CD14-positive monocyte (primary cell): ENCODE results near the gene TIAM1. TPM values are rescaled to one million over a fixed set of nuclear protein-coding genes. Genes with fewer than 3 reads are reported as not detected.

Experiments
- DNase-seq, 3 donors: peaks; one replicate each; pipeline ENCODE4 v3.0.0-alpha.2; 2011 to 2022
- H2AFZ ChIP-seq: 2 replicates; pipeline ENCODE4 v1.6.0; 2012; ENCODE audit warnings: mild to moderate bottlenecking, low read depth, low read length, inconsistent platforms; ENCODE audit not compliant: insufficient read depth, poor library complexity, severe bottlenecking
- H3K27ac ChIP-seq, 2 donors: 1 replicate in 1 of 2; 2 replicates in 1 of 2; pipeline ENCODE4 v1.5.1; 2012 to 2013; ENCODE audit warnings: low read length in 2 of 2, control low read depth in 1 of 2, inconsistent platforms in 1 of 2, low read depth in 1 of 2, mild to moderate bottlenecking in 1 of 2
- H3K27me3 ChIP-seq, 2 donors: one replicate each; pipeline versions ENCODE4 v1.6.0 to v1.6.1; 2011 to 2013; ENCODE audit warnings: low read length in 2 of 2; ENCODE audit not compliant: control insufficient read depth in 2 of 2, insufficient read depth in 2 of 2
- H3K36me3 ChIP-seq, 2 donors: replicated peaks in 1 of 2; 1 replicate in 1 of 2; 2 replicates in 1 of 2; pipeline versions ENCODE4 v1.5.1 to v1.6.1; 2012 to 2013; ENCODE audit warnings: low read length in 2 of 2, control low read depth in 1 of 2, inconsistent platforms in 1 of 2, mild to moderate bottlenecking in 1 of 2; ENCODE audit not compliant: insufficient read depth in 2 of 2, control insufficient read depth in 1 of 2
- H3K4me1 ChIP-seq, 2 donors: 1 replicate in 1 of 2; 2 replicates in 1 of 2; pipeline versions ENCODE4 v1.5.1 to v1.6.1; 2012 to 2013; ENCODE audit warnings: low read length in 2 of 2, control low read depth in 1 of 2, inconsistent platforms in 1 of 2, mild to moderate bottlenecking in 1 of 2, moderate library complexity in 1 of 2; ENCODE audit not compliant: insufficient read depth in 2 of 2, control insufficient read depth in 1 of 2
- H3K4me2 ChIP-seq: replicated peaks from 2 replicates; pipeline ENCODE3; 2012; ENCODE audit warnings: low read length, moderate library complexity, mild to moderate bottlenecking; ENCODE audit not compliant: poor library complexity, severe bottlenecking; ENCODE audit errors: extremely low read depth
- H3K4me3 ChIP-seq, 3 experiments: fragments of 200-600 bp in 1 of 3; sonication (generic) in 1 of 3; replicated peaks in 1 of 3; 1 replicate in 2 of 3; 2 replicates in 1 of 3; pipeline ENCODE4 v1.5.1; 2011 to 2013; ENCODE audit warnings: low read length in 3 of 3, mild to moderate bottlenecking in 3 of 3, control low read depth in 2 of 3, low read depth in 2 of 3, inconsistent platforms in 1 of 3, moderate library complexity in 1 of 3
- H3K79me2 ChIP-seq: 2 replicates; pipeline ENCODE4 v1.6.0; 2012; ENCODE audit warnings: mild to moderate bottlenecking, control low read depth, inconsistent platforms, low read length, moderate library complexity; ENCODE audit not compliant: insufficient read depth
- H3K9ac ChIP-seq: 2 replicates; pipeline ENCODE4 v1.6.0; 2017; ENCODE audit warnings: low read length, mild to moderate bottlenecking; ENCODE audit not compliant: insufficient read depth, poor library complexity, severe bottlenecking
- H3K9me3 ChIP-seq, 2 donors: replicated peaks in 1 of 2; 1 replicate in 1 of 2; 2 replicates in 1 of 2; pipeline versions ENCODE4 v1.5.1 to v1.6.1; 2012 to 2013; ENCODE audit warnings: low read length in 2 of 2, control low read depth in 1 of 2; ENCODE audit not compliant: control insufficient read depth in 1 of 2, insufficient read depth in 1 of 2
- H4K20me1 ChIP-seq: 2 replicates; pipeline ENCODE4 v1.6.0; 2012; ENCODE audit warnings: mild to moderate bottlenecking, low read length, control low read depth, moderate library complexity; ENCODE audit not compliant: insufficient read depth
- H3K27ac Mint-ChIP-seq, 7 donors: one replicate each; pipeline ENCODE4 v1.8.0; 2020; ENCODE audit warnings: mild to moderate bottlenecking in 7 of 7, mixed read lengths in 7 of 7, moderate library complexity in 6 of 7, inconsistent platforms in 2 of 7
- H3K27me3 Mint-ChIP-seq, 3 donors: one replicate each; pipeline ENCODE4 v1.8.0; 2021 to 2022; ENCODE audit warnings: low read depth in 3 of 3, mild to moderate bottlenecking in 3 of 3, mixed read lengths in 3 of 3, moderate library complexity in 3 of 3, inconsistent platforms in 1 of 3
- H3K36me3 Mint-ChIP-seq, 2 donors: one replicate each; pipeline ENCODE4 v1.8.0; 2020; ENCODE audit warnings: mixed read lengths in 2 of 2, inconsistent platforms in 1 of 2, mild to moderate bottlenecking in 1 of 2
- H3K4me1 Mint-ChIP-seq: one replicate; pipeline ENCODE4 v1.8.0; 2020; ENCODE audit warnings: mild to moderate bottlenecking, mixed read lengths
- H3K4me3 Mint-ChIP-seq, 2 donors: one replicate each; pipeline ENCODE4 v1.8.0; 2020; ENCODE audit warnings: mild to moderate bottlenecking in 2 of 2, mixed read lengths in 2 of 2, moderate library complexity in 1 of 2
- H3K9me3 Mint-ChIP-seq, 7 donors: one replicate each; pipeline ENCODE4 v1.8.0; 2020 to 2022; ENCODE audit warnings: mixed read lengths in 7 of 7, mild to moderate bottlenecking in 6 of 7, moderate library complexity in 6 of 7, inconsistent platforms in 2 of 7
- CTCF ChIP-seq: fragments of 200-600 bp; IDR thresholded peaks from one replicate; pipeline ENCODE4 v1.8.0; 2022; ENCODE audit warnings: antibody characterized with exemption, mild to moderate bottlenecking
- WGBS: methylation state at CpG from one replicate; pipeline ENCODE4 v1.1.5; 2013; ENCODE audit warnings: missing lambda C conversion rate; ENCODE audit not compliant: insufficient coverage; 5-methylcytosine and 5-hydroxymethylcytosine counted together
- intact Hi-C, 2 donors: fragments of 100-400 bp; cut with micrococcal nuclease; formaldehyde crosslinking; loops; one replicate each; pipeline versions ENCODE4 v1.15.0 to v1.15.1; 2023
- polyA plus RNA-seq, 3 donors: library from polyadenylated mRNA; depleted of rRNA in 1 of 3; unstranded in 2 of 3; stranded (reverse) in 1 of 3; fragments of 300-500 nt in 2 of 3; fragments of >200 nt in 1 of 3; fragmentation: Illumina TruSeq in 2 of 3; gene quantifications; 1 replicate in 2 of 3; 2 replicates in 1 of 3; pipeline ENCODE4 v1.2.3, GENCODE V29; 2012 to 2021

Gene TIAM1
- polyA plus RNA-seq, 3 donors, result 17.7 to 55.0 (median 45.3) TPM

- intact Hi-C loops, result no loop called here
- H3K79me2 ChIP-seq, result no peaks in the 10 kb centered on the region
- no peak overlapping the region for H2AFZ ChIP-seq
- H3K9me3 ChIP-seq, result no peaks in the 10 kb centered on the region
- H3K4me2 ChIP-seq, result peak overlapping the region; percentile 15
- no peak overlapping the region for H3K4me3 Mint-ChIP-seq
- peaks cover 33% of the 10 kb centered on the region for H4K20me1 ChIP-seq
- TF ChIP-seq CTCF, result no peak
- H3K27me3 ChIP-seq, result no peaks in the 10 kb centered on the region
- H3K36me3 Mint-ChIP-seq, result peaks cover 53 to 82% of the 10 kb centered on the region in 2 donors
- peaks cover 20 to 26% of the 10 kb centered on the region in 2 donors for H3K4me1 ChIP-seq
- peak overlapping the region in 1 of 7 donors; percentile 37 for H3K27ac Mint-ChIP-seq
- H3K4me1 Mint-ChIP-seq, result peaks cover 19% of the 10 kb centered on the region
- H3K27ac ChIP-seq, result no peak overlapping the region
- H3K27me3 Mint-ChIP-seq, result no peaks in the 10 kb centered on the region
- H3K36me3 ChIP-seq, result peaks cover 18 to 87% of the 10 kb centered on the region in 2 donors
- peaks cover 0 to 2% (median 0%) of the 10 kb centered on the region in 7 donors for H3K9me3 Mint-ChIP-seq
- DNase-seq, result no peak
- no peak overlapping the region for H3K9ac ChIP-seq
- 88% methylated on average over 5 of the region's 12 CpGs for WGBS
- H3K4me3 ChIP-seq, result no peak overlapping the region
These were observed 125.0 kb downstream of the TIAM1 start for GRCh38 chr21:31218830-31219608.

GRCh38 chr21:31216206-31216605 is 127.9 kb downstream of the TIAM1 start:
- no peaks in the 10 kb centered on the region for H3K9me3 ChIP-seq
- no peak for TF ChIP-seq CTCF
- Mint-ChIP-seq H3K27me3 (no peaks in the 10 kb centered on the region), H3K27ac (no peak overlapping the region), H3K4me3 (no peak overlapping the region), H3K4me1 (peaks cover 14% of the 10 kb centered on the region), H3K9me3 (no peaks in the 10 kb centered on the region), H3K36me3 (peaks cover 52 to 85% of the 10 kb centered on the region in 2 donors)
- peaks cover 24 to 90% of the 10 kb centered on the region in 2 donors for H3K36me3 ChIP-seq
- 96% methylated on average over 10 of the region's 10 CpGs for WGBS
- no peak overlapping the region for H3K27ac ChIP-seq
- no peak overlapping the region for H3K4me2 ChIP-seq
- no peaks in the 10 kb centered on the region for H3K27me3 ChIP-seq
- H4K20me1 ChIP-seq, result peaks cover 34% of the 10 kb centered on the region
- no peak for DNase-seq
- H2AFZ ChIP-seq, result no peak overlapping the region
- H3K9ac ChIP-seq, result no peak overlapping the region
- H3K4me1 ChIP-seq, result peaks cover 14 to 17% of the 10 kb centered on the region in 2 donors
- intact Hi-C loops, result no loop called here
- no peaks in the 10 kb centered on the region for H3K79me2 ChIP-seq
- no peak overlapping the region for H3K4me3 ChIP-seq
